Measurements from ENCODE around the gene TMEM272. TPM values are rescaled to one million over a fixed set of nuclear protein-coding genes. Genes with fewer than 3 reads are reported as not detected.

TMEM272 gene
- total and polyA plus RNA-seq, 9 of the 15 experiments (the other 6 are each of a cell fraction or from before 2014, with no cell fraction given): 0.04 to 0.16 (median 0.06) TPM; not detected in 2

DNA sequence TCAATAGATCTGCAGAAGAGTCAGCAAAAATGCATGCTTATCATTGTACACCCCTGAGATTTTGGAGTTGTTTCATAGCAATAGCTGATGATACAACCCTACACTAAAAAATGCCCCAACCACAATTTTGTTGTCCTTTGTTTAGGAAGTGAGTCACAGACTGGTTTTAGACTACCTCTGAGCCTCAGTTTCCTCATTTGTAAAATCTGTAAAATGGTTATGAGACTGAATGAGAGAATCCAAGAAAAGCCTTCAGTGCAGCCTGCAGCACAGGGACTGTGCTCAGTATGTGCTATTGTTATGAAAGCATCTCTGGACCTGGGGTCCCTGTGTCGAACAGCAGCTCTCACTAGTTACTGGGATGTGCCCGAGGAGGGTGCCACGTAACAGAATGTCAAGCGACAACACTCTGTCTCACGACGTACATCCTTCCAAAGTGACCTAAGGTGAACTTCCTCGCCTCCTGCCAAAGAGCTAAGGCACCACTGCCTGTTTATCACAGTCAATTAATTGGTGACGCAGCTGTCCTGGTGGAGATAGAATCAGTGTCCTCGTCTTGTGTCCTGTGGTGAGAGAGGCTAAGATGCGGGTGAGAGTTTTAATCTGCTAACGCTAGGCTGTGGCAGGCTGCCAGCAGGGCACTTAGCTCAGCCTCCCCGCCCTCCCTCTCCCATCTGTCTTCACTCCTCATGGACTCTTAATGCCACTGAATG is 59.1 kb downstream of the TMEM272 start (continued):
- TF ChIP-seq, protein P1, sequence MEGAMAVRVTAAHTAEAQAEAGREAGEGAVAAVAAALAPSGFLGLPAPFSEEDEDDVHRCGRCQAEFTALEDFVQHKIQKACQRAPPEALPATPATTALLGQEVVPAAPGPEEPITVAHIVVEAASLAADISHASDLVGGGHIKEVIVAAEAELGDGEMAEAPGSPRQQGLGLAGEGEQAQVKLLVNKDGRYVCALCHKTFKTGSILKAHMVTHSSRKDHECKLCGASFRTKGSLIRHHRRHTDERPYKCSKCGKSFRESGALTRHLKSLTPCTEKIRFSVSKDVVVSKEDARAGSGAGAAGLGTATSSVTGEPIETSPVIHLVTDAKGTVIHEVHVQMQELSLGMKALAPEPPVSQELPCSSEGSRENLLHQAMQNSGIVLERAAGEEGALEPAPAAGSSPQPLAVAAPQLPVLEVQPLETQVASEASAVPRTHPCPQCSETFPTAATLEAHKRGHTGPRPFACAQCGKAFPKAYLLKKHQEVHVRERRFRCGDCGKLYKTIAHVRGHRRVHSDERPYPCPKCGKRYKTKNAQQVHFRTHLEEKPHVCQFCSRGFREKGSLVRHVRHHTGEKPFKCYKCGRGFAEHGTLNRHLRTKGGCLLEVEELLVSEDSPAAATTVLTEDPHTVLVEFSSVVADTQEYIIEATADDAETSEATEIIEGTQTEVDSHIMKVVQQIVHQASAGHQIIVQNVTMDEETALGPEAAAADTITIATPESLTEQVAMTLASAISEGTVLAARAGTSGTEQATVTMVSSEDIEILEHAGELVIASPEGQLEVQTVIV (CRISPR knock-in tag; IDR thresholded peaks at IDR 0.05; ENCODE audit: borderline replicate concordance): no peak
- no peak for TF ChIP-seq MIER1 (IDR thresholded peaks at IDR 0.05; ENCODE audit: low read depth)
- TF ChIP-seq ATF7 (IDR thresholded peaks at IDR 0.05): peak; percentile 74
- no peak for TF ChIP-seq U2AF2 (optimal IDR thresholded peaks at IDR 0.05; ENCODE audit: low read depth, low read length)
- TF ChIP-seq STAT6 (CRISPR knock-in tag; IDR thresholded peaks at IDR 0.05): no peak
- TF ChIP-seq TAF1 (IDR thresholded peaks at IDR 0.05; ENCODE audit: control insufficient read depth, extremely low read depth, insufficient read depth, low read length, severe bottlenecking): no peak
- no peak for TF ChIP-seq HMGN3 (IDR thresholded peaks at IDR 0.05; ENCODE audit: borderline replicate concordance, extremely low read depth, insufficient read length, low read depth, low read length)
- peak in 1 of 2 experiments; percentile 42; a peak in 1 of 4 replicates for TF ChIP-seq MAZ (CRISPR knock-in tag; conservative IDR thresholded peaks at IDR 0.05 in 1 of 2, IDR thresholded peaks at IDR 0.05 in 1 of 2)
